Activated B cell treated with CpG ODN at 0.5 μM for 24 hours (primary cell): ENCODE data around the gene WNT7A. TPM values are rescaled to one million over a fixed set of nuclear protein-coding genes. Genes with fewer than 3 reads are reported as not detected.

ENCODE experiments used
- ATAC-seq: fragments of 200-7000 bp; cut with Tn5 transposase; one replicate; pipeline ENCODE4 v1.10.0; 2021; ENCODE audit warnings: low read depth, mild to moderate bottlenecking, moderate library complexity
- CTCF ChIA-PET: fragments of 350-600 bp; sonication (Branson Sonifier 250); formaldehyde crosslinking; loops from one replicate; lab custom pipeline; 2021; ENCODE audit warnings: antibody characterized with exemption; lab: Charles Lee
- POLR2A ChIA-PET: fragments of 350-600 bp; sonication (Branson Sonifier 250); formaldehyde crosslinking; loops from one replicate; lab custom pipeline; 2021; ENCODE audit warnings: antibody characterized with exemption; lab: Charles Lee
- DNase-seq: peaks from one replicate; pipeline ENCODE4 v3.0.0; 2022
- H3K27ac Mint-ChIP-seq: one replicate; pipeline ENCODE4 v1.8.0; 2020; ENCODE audit warnings: mixed read lengths
- H3K27me3 Mint-ChIP-seq: one replicate; pipeline ENCODE4 v1.8.0; 2021; ENCODE audit warnings: mixed read lengths
- H3K36me3 Mint-ChIP-seq: one replicate; pipeline ENCODE4 v1.8.0; 2021; ENCODE audit warnings: low read depth, mixed read lengths
- H3K4me1 Mint-ChIP-seq: one replicate; pipeline ENCODE4 v1.8.0; 2021; ENCODE audit warnings: mixed read lengths
- H3K4me3 Mint-ChIP-seq: one replicate; pipeline ENCODE4 v1.8.0; 2020; ENCODE audit warnings: mild to moderate bottlenecking, mixed read lengths
- H3K9me3 Mint-ChIP-seq: one replicate; pipeline ENCODE4 v1.8.0; 2020; ENCODE audit warnings: mixed read lengths
- CTCF ChIP-seq: fragments of 200-600 bp; IDR thresholded peaks from one replicate; pipeline ENCODE4 v1.8.0; 2022; ENCODE audit warnings: antibody characterized with exemption, mild to moderate bottlenecking
- intact Hi-C: fragments of 100-400 bp; cut with micrococcal nuclease; formaldehyde crosslinking; loops from one replicate; pipeline ENCODE4 v1.15.1; 2024
- total RNA-seq: library from RNA; stranded (reverse); gene quantifications from 2 replicates; pipeline ENCODE4 v1.2.3, GENCODE V29; 2022

Gene WNT7A
- total RNA-seq, 1 donor from 2014 or later, result not detected

- CTCF ChIA-PET, result interaction anchor here (0.6 kb wide), 1 partner anchor 227 kb away, joined by 3 read pairs; no protein-coding TSS in a partner anchor
- DNase-seq (no peak), ATAC-seq (peak; percentile 54)
- POLR2A ChIA-PET, result no interaction called here
- TF ChIP-seq CTCF, result no peak
- H3K27ac Mint-ChIP-seq, result no peak overlapping the region
- H3K4me3 Mint-ChIP-seq, result no peak overlapping the region
- peaks cover 32% of the 10 kb centered on the region for H3K27me3 Mint-ChIP-seq
- no peaks in the 10 kb centered on the region for H3K36me3 Mint-ChIP-seq
- intact Hi-C loops, result loop anchor here (1.0 to 10.0 kb wide), 2 partner anchors 227 to 390 kb away; no protein-coding TSS in a partner anchor
- no peaks in the 10 kb centered on the region for H3K9me3 Mint-ChIP-seq
- peaks cover 2% of the 10 kb centered on the region for H3K4me1 Mint-ChIP-seq
These were observed 5.2 kb upstream of the WNT7A start for GRCh38 chr3:13884851-13885703.

- ATAC-seq (no peak), DNase-seq (no peak)
- ChIA-PET CTCF (no interaction called here), POLR2A (no interaction called here)
- Mint-ChIP-seq H3K27ac (no peak overlapping the region), H3K27me3 (peaks cover 32% of the 10 kb centered on the region), H3K4me3 (no peak overlapping the region), H3K9me3 (no peaks in the 10 kb centered on the region), H3K36me3 (no peaks in the 10 kb centered on the region), H3K4me1 (peaks cover 10% of the 10 kb centered on the region)
- TF ChIP-seq CTCF, result no peak
- intact Hi-C loops, result loop anchor here (10.0 kb wide), 1 partner anchor 389 kb away; no protein-coding TSS in a partner anchor
These were observed 3.8 kb upstream of the WNT7A start for GRCh38 chr3:13883681-13884080.

- ChIA-PET POLR2A (no interaction called here), CTCF (no interaction called here)
- peaks cover 34% of the 10 kb centered on the region for H3K27me3 Mint-ChIP-seq
- H3K36me3 Mint-ChIP-seq, result no peaks in the 10 kb centered on the region
- ATAC-seq, result no peak
- TF ChIP-seq CTCF, result no peak
- intact Hi-C loops, result loop anchor here (10.0 kb wide), 1 partner anchor 388 kb away; no protein-coding TSS in a partner anchor
- H3K4me1 Mint-ChIP-seq, result peaks cover 15% of the 10 kb centered on the region
- no peak overlapping the region for H3K27ac Mint-ChIP-seq
- no peak overlapping the region for H3K4me3 Mint-ChIP-seq
- H3K9me3 Mint-ChIP-seq, result no peaks in the 10 kb centered on the region
- DNase-seq, result no peak
These were observed 3.0 kb upstream of the WNT7A start for GRCh38 chr3:13882876-13883275.

GRCh38 chr3:13881536-13882410, 1.9 kb upstream of the WNT7A start:
- CTCF ChIA-PET, result no interaction called here
- no peak for DNase-seq
- H3K4me3 Mint-ChIP-seq, result no peak overlapping the region

More at GRCh38 chr3:13881536-13882410, 1.9 kb upstream of the WNT7A start:
- Mint-ChIP-seq H3K9me3 (no peaks in the 10 kb centered on the region), H3K27ac (no peak overlapping the region), H3K36me3 (no peaks in the 10 kb centered on the region), H3K27me3 (peaks cover 38% of the 10 kb centered on the region), H3K4me1 (peaks cover 15% of the 10 kb centered on the region)
- no peak for TF ChIP-seq CTCF
- no peak for ATAC-seq
- POLR2A ChIA-PET, result no interaction called here
- intact Hi-C loops, result loop anchor here (10.0 kb wide), 1 partner anchor 387 kb away; no protein-coding TSS in a partner anchor
